Hepatocyte (in vitro differentiated cells): ENCODE measurements around the gene PATE2.

ENCODE experiments used
- CTCF ChIP-seq: fragments of 200-600 bp; sonication (generic); IDR thresholded peaks from 2 replicates; pipeline ENCODE4 v1.5.1; 2016; ENCODE audit warnings: antibody characterized with exemption, mild to moderate bottlenecking; ENCODE audit not compliant: poor library complexity
- EZH2 ChIP-seq: fragments of 200-600 bp; sonication (generic); IDR thresholded peaks from 2 replicates; pipeline ENCODE4 v1.6.1; 2016; ENCODE audit warnings: antibody characterized with exemption, mild to moderate bottlenecking, borderline replicate concordance
- EZH2phosphoT487 ChIP-seq: fragments of 200-600 bp; sonication (generic); IDR thresholded peaks from one replicate; pipeline ENCODE4 v1.6.1; 2018; ENCODE audit warnings: antibody characterized with exemption, mild to moderate bottlenecking, low read depth, moderate library complexity; ENCODE audit not compliant: unreplicated experiment, severe bottlenecking

DNA sequence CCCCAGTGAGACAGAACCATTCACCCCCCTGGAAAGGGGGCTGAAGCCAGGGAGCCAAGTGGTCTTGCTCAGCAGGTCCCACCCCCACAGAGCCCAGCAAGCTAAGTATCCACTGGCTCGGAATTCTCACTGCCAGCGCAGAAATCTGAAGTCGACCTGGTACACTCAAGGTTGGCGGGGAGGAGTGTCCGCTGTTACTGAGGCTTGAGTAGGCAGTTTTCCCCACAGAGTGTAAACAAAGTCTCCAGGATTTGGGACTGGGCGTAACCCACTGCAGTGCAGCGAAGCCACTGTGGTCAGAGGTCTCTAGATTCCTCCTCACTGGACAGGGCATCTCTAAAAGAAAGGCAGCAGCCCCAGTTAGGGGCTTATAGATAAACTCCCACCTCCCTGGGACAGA is 22.6 kb downstream of the PATE2 start:
- TF ChIP-seq CTCF = no peak
- no peak for TF ChIP-seq EZH2
- no peak for TF ChIP-seq EZH2phosphoT487
